Cardiac muscle cell (in vitro differentiated cells and primary cell): ENCODE results near the gene ITIH1. TPM values are rescaled to one million over a fixed set of nuclear protein-coding genes. Genes with fewer than 3 reads are reported as not detected.

Experiments used
- DNase-seq, 2 donors: peaks; one replicate each; pipeline versions ENCODE4 v3.0.0 to v3.0.0-alpha.2; 2010 to 2017; ENCODE audit warnings: low read depth in 1 of 2, low spot score in 1 of 2
- H3K27ac ChIP-seq: fragments of 200-600 bp; sonication (generic); 2 replicates; pipeline ENCODE4 v1.5.1; 2016
- H3K27me3 ChIP-seq: fragments of 200-600 bp; sonication (generic); 2 replicates; pipeline ENCODE4 v1.6.0; 2016; ENCODE audit warnings: control low read depth
- H3K36me3 ChIP-seq: fragments of 200-600 bp; sonication (generic); 2 replicates; pipeline ENCODE4 v1.5.1; 2016; ENCODE audit warnings: control low read depth
- H3K4me1 ChIP-seq: fragments of 200-600 bp; sonication (generic); 2 replicates; pipeline ENCODE4 v1.8.1; 2017; ENCODE audit warnings: low read depth, mild to moderate bottlenecking, mixed run types
- H3K4me3 ChIP-seq: fragments of 200-600 bp; sonication (generic); 2 replicates; pipeline ENCODE4 v1.5.1; 2016; ENCODE audit warnings: mild to moderate bottlenecking
- H3K9me3 ChIP-seq: fragments of 200-600 bp; sonication (generic); 2 replicates; pipeline ENCODE4 v1.5.1; 2017; ENCODE audit warnings: low read depth, mild to moderate bottlenecking, control low read depth
- polyA plus RNA-seq: library from polyadenylated mRNA; unstranded; fragments of >200 nt; fragmentation: Nextera tagmentation; extraction: Ambion mirVana; gene quantifications from 2 replicates; pipeline ENCODE4 v1.2.1, GENCODE V29; 2016
- total RNA-seq: library from RNA; depleted of rRNA; stranded (reverse); fragments of >200 nt; gene quantifications from 2 replicates; pipeline ENCODE4 v1.2.3, GENCODE V29; 2016
- TF ChIP-seq, protein P1 (sequence below): IDR thresholded peaks from 2 replicates; pipeline ENCODE4 v1.5.1; 2012; ENCODE audit warnings: low read depth, mild to moderate bottlenecking, low read length

Gene ITIH1
- total and polyA plus RNA-seq, 2 experiments from 2014 or later, result 0.20 TPM; not detected in 1

DNA sequence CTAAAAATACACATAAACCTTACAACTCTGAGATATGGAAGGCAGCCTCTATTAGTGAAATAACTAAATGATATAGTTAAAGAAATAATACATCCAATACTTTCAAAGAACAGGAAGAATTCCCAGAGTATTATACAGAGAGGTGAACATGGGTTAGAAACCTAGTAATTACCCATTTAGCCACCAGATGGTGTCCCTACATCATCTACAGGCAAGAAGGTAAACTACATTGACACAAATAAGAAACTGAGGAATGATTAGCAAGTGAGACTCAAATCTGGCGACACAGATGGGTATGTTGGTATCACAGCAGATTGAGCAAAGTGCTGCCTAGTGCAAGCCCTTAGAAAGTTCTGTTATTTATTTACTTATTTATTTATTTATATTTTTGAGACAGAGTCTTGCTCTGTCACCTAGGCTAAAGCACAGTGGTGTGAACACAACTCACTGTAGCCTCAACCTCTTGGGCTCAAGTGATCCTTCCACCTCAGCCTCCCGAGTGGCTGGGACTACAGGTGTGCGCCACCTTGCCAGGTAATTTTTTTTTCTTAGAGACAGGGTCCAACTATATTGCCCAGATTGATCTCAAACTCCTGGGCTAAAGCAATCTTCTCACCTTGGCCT, 34.9 kb upstream of the ITIH1 start:
- no peaks in the 10 kb centered on the region for H3K9me3 ChIP-seq
- peak; percentile 7 to 59 for DNase-seq
- H3K4me1 ChIP-seq, result no peaks in the 10 kb centered on the region
- TF ChIP-seq, protein P1, sequence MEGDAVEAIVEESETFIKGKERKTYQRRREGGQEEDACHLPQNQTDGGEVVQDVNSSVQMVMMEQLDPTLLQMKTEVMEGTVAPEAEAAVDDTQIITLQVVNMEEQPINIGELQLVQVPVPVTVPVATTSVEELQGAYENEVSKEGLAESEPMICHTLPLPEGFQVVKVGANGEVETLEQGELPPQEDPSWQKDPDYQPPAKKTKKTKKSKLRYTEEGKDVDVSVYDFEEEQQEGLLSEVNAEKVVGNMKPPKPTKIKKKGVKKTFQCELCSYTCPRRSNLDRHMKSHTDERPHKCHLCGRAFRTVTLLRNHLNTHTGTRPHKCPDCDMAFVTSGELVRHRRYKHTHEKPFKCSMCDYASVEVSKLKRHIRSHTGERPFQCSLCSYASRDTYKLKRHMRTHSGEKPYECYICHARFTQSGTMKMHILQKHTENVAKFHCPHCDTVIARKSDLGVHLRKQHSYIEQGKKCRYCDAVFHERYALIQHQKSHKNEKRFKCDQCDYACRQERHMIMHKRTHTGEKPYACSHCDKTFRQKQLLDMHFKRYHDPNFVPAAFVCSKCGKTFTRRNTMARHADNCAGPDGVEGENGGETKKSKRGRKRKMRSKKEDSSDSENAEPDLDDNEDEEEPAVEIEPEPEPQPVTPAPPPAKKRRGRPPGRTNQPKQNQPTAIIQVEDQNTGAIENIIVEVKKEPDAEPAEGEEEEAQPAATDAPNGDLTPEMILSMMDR, result peak; percentile 64
- peaks cover 62% of the 10 kb centered on the region for H3K36me3 ChIP-seq
- no peak overlapping the region for H3K27ac ChIP-seq
- no peak overlapping the region for H3K4me3 ChIP-seq
- no peaks in the 10 kb centered on the region for H3K27me3 ChIP-seq

DNA sequence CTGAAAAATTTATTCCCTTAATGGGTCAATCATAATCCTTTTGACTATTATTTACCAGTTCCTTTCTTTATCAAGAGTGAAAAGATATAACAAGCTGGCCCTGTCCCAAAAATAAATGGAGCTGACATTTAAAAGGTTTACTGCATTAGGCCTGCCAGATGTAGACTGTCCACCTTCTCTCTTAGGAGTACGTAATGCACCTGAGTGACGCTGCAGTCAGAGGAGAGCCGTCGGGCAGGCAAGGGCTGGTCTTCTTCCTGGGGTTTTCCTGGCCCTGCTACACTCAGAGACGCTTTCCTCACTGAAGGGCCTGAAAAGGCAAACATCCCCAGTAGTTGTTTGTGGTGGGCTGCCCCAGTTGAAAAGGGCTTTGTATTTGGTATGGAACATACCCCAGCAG, 34.2 kb upstream of the ITIH1 start:
- Histone ChIP-seq H3K4me3 (no peak overlapping the region), H3K4me1 (no peaks in the 10 kb centered on the region), H3K36me3 (peaks cover 58% of the 10 kb centered on the region), H3K9me3 (no peaks in the 10 kb centered on the region), H3K27ac (no peak overlapping the region), H3K27me3 (no peaks in the 10 kb centered on the region)
- TF ChIP-seq, protein P1, result no peak
- no peak for DNase-seq

DNA sequence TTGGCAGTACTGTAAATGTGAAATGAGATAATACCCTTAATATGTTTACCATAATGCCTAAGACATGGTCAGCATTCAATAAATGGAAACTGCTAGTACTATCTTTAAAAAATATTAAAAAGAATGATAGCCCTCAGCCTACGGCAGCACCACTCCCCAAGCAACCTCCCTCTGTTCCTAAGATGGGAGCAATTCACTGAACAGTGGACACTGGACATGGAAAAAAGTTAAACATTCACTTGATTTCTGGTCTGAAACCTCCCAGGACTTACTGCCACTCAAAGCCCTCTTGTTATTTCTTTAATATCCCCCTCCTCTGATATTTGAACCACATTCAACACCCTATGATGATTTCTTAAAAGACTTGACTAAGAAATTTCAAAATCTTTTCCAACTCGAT, 33.7 kb upstream of the ITIH1 start:
- DNase-seq, result no peak
- Histone ChIP-seq H3K36me3 (peaks cover 60% of the 10 kb centered on the region), H3K27me3 (no peaks in the 10 kb centered on the region), H3K4me1 (no peaks in the 10 kb centered on the region), H3K9me3 (no peaks in the 10 kb centered on the region), H3K27ac (no peak overlapping the region), H3K4me3 (no peak overlapping the region)
- TF ChIP-seq, protein P1, result no peak

DNA sequence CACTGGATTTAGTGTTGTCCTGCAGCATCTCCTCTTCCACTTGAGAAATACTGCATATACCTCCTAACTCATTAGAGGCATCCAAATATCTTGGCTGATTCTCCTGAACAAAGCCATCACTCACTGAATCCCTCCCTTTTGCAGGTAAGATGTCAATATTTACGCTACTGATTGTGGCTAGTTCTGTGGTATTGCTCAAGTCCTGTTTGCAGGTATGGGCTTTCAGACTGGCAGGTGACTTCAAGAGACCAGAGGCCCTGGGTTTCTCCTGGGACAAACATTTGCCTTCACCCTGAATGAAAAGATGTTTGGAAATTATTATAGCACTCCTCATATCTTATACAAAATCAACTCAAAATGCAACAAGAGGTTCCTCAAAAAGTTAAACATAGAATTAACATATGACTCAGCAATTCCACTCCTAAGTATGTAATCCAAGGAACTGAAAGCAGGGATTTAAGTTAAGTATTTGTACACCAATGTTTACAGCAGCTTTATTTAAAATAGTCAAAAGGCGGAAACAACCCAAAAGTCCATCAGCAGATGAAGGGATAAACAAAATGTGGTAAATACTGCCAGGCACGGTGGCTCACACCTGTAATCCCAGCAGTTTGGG, 25.2 kb upstream of the ITIH1 start:
- DNase-seq, result no peak
- Histone ChIP-seq H3K36me3 (peaks cover 31% of the 10 kb centered on the region), H3K27me3 (no peaks in the 10 kb centered on the region), H3K4me1 (no peaks in the 10 kb centered on the region), H3K9me3 (no peaks in the 10 kb centered on the region), H3K27ac (no peak overlapping the region), H3K4me3 (no peak overlapping the region)
- TF ChIP-seq, protein P1, result no peak

DNA sequence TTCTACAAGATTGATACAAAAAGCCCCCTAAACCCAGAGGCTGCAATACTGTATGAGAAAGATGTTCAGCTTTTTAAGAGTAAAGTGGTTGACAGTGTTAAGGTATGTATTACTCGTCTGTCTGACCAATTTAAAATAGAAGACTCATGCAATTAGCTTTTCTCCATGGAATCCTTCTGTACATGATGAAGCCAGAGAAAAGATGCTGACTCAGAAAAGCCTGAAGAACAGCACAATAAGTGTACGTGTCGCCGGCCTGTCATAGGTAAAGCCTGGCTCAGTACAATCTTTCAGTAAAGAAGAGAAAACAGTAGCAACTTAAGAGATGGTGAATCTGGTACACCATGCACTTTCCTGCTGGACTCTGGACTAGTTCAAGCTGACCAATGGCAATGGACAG, 23.0 kb upstream of the ITIH1 start:
- Histone ChIP-seq H3K4me3 (no peak overlapping the region), H3K27me3 (no peaks in the 10 kb centered on the region), H3K27ac (no peak overlapping the region), H3K36me3 (peaks cover 25% of the 10 kb centered on the region), H3K4me1 (no peaks in the 10 kb centered on the region), H3K9me3 (no peaks in the 10 kb centered on the region)
- DNase-seq, result no peak
- TF ChIP-seq, protein P1, result no peak
